Thymus (tissue), 11 donors: ENCODE data around the gene STAC2. TPM values are rescaled to one million over a fixed set of nuclear protein-coding genes. Genes with fewer than 3 reads are reported as not detected.
A peak's percentile ranks its signal among the peaks of the same experiment; 100 is the strongest.

Experiments
- DNase-seq, 9 donors: peaks; one replicate each; pipeline ENCODE4 v3.0.0-alpha.2; 2013; ENCODE audit warnings: low spot score in 9 of 9, low read depth in 6 of 9, missing footprints in 1 of 9
- H3K27ac ChIP-seq, 2 donors: one replicate each; pipeline ENCODE4 v1.5.1; 2013; ENCODE audit warnings: control low read depth in 1 of 2, low read depth in 1 of 2, low read length in 1 of 2, mild to moderate bottlenecking in 1 of 2, moderate library complexity in 1 of 2
- H3K27me3 ChIP-seq, 2 donors: one replicate each; pipeline ENCODE4 v1.5.1; 2013; ENCODE audit warnings: low read length in 1 of 2; ENCODE audit not compliant: control insufficient read depth in 2 of 2, insufficient read depth in 1 of 2
- H3K36me3 ChIP-seq, 2 donors: one replicate each; pipeline ENCODE4 v1.5.1; 2013; ENCODE audit warnings: low read length in 1 of 2, mild to moderate bottlenecking in 1 of 2, moderate library complexity in 1 of 2; ENCODE audit not compliant: control insufficient read depth in 2 of 2, insufficient read depth in 2 of 2
- H3K4me1 ChIP-seq, 2 donors: one replicate each; pipeline ENCODE4 v1.5.1; 2013; ENCODE audit warnings: low read length in 2 of 2; ENCODE audit not compliant: control insufficient read depth in 2 of 2, insufficient read depth in 2 of 2
- H3K4me3 ChIP-seq, 2 donors: one replicate each; pipeline ENCODE4 v1.5.1; 2013; ENCODE audit warnings: low read length in 2 of 2, control low read depth in 1 of 2, mild to moderate bottlenecking in 1 of 2
- H3K9me3 ChIP-seq, 2 donors: one replicate each; pipeline ENCODE4 v1.5.1; 2013; ENCODE audit warnings: low read length in 1 of 2, mild to moderate bottlenecking in 1 of 2; ENCODE audit not compliant: control insufficient read depth in 2 of 2, insufficient read depth in 1 of 2
- WGBS: extraction: QIAGEN DNeasy Blood & Tissue Kit; methylation state at CpG from one replicate; pipeline ENCODE4 v1.1.7; 2013; 5-methylcytosine and 5-hydroxymethylcytosine counted together
- polyA plus RNA-seq: library from polyadenylated mRNA; stranded (reverse); fragments of 200-250 nt; gene quantifications from one replicate; pipeline ENCODE4 v1.2.3, GENCODE V29; 2013
- total RNA-seq: library from RNA; stranded (reverse); fragments of 120-200 nt; gene quantifications from one replicate; pipeline ENCODE4 v1.2.4, GENCODE V29; 2013
- donor health status: healthy.

The STAC2 gene
- total and polyA plus RNA-seq, 2 donors, result under 0.01 to 1.6 TPM

DNA sequence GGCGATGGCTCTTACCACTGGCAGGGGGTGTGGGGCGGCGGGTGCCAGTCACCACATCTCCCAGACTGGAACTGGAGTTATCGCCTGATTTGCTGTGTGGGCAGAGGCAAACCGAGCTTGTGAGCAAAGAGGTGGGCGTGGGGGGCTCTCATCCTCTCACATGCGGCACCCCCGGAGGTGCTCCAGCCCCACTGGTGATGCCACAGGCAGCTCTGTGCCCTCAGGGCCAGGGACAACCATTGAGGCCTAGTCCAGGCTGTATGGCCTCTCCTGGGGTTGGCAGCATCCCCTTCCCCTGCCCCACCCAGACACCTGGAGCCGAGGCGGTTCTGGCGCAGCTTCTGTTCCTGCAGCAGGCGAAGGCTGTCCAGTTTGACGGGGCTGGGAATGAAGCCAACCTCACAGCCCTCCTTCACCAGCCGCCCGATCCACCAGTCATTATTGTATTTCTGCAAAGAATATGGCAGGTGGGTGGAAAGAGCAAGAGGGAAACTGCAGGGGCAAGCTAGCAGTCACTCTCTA is 39.2 kb downstream of the STAC2 start:
- 97% methylated on average over 15 of the region's 15 CpGs for WGBS
- H3K4me1 ChIP-seq, result no peaks in the 10 kb centered on the region
- no peaks in the 10 kb centered on the region for H3K27me3 ChIP-seq
- peaks cover 60 to 73% of the 10 kb centered on the region in 2 donors for H3K36me3 ChIP-seq
- no peak overlapping the region for H3K27ac ChIP-seq
- no peak overlapping the region for H3K4me3 ChIP-seq
- peaks cover under 1 to 2% of the 10 kb centered on the region in 2 donors for H3K9me3 ChIP-seq
- no peak for DNase-seq

- H3K27ac ChIP-seq, result no peak overlapping the region
- WGBS, result 97% methylated on average over 10 of the region's 10 CpGs
- peaks cover 2 to 4% of the 10 kb centered on the region in 2 donors for H3K9me3 ChIP-seq
- H3K27me3 ChIP-seq, result no peaks in the 10 kb centered on the region
- H3K36me3 ChIP-seq, result peaks cover 62 to 63% of the 10 kb centered on the region in 2 donors
- no peak for DNase-seq
- no peaks in the 10 kb centered on the region for H3K4me1 ChIP-seq
- no peak overlapping the region for H3K4me3 ChIP-seq
These were observed 42.0 kb downstream of the STAC2 start for GRCh38 chr17:39183720-39184119.

DNA sequence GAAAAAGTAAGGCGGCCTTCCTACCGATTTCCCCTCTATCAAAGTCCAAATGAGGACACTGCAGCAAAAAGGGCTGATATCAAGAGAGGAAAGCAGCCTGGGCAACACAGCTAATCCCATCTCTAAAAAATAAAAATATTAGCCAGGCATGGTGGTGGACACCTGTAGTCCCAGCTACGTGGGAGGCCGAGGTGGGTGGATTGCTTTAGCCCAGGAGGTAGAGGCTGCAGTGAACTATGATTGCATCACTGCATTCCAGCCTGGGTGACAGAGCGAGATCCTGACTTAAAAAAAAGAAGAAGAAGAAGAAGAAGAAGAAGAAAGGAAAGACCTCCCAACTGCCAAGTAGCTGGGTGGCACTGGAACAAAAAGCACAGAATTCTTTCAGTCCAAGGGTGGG is 42.7 kb downstream of the STAC2 start:
- no peak for DNase-seq
- whole genome bisulfite sequencing, result 98% methylated on average over 5 of the region's 5 CpGs
- Histone ChIP-seq H3K27ac (no peak overlapping the region), H3K4me3 (no peak overlapping the region), H3K27me3 (no peaks in the 10 kb centered on the region), H3K36me3 (peaks cover 59 to 65% of the 10 kb centered on the region in 2 donors), H3K9me3 (peaks cover 2 to 4% of the 10 kb centered on the region in 2 donors), H3K4me1 (no peaks in the 10 kb centered on the region)

DNA sequence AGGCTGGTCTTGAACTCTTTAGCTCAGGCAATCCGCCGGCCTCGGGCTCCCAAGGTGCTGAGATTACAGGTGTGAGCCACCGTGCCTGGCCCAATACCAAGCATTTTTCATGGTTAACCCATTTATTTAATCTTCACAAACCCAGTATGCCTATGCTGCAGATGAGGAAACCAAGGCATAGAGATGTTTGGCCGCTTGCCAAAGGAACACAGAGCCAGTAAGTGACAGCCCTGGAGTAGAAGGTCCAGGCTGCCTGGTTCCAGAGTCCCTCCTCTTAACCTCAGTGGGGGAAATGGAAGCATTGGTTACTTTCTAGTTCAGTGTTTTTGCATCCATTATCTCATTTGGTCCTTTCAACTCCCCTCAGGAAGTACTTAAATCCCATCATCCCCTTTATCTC is 44.4 kb downstream of the STAC2 start:
- no peaks in the 10 kb centered on the region for H3K4me1 ChIP-seq
- no peak overlapping the region for H3K4me3 ChIP-seq
- no peaks in the 10 kb centered on the region for H3K27me3 ChIP-seq
- H3K9me3 ChIP-seq, result peaks cover 3 to 4% of the 10 kb centered on the region in 2 donors
- DNase-seq, result no peak
- WGBS, result 97% methylated on average over 5 of the region's 5 CpGs
- peaks cover 64 to 68% of the 10 kb centered on the region in 2 donors for H3K36me3 ChIP-seq
- no peak overlapping the region for H3K27ac ChIP-seq

DNA sequence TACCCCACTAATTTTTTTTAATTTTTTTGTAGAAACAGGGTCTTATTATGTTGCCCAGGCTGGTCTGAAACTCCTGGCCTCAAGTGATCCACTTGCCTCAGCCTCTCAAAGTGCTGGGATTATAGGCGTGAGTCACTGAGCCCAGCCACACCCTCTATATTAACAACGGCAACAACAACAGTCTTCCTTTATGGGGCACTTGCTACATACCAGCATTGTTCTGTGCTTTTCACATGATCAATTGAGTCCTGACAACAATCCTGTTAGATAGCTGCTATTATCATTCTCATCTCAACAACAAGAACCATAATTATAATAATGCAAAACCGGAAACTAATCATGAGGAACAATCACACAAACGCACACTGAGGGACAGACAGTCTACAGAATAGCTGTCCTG is 47.2 kb downstream of the STAC2 start:
- peaks cover 49 to 52% of the 10 kb centered on the region in 2 donors for H3K36me3 ChIP-seq

DNA sequence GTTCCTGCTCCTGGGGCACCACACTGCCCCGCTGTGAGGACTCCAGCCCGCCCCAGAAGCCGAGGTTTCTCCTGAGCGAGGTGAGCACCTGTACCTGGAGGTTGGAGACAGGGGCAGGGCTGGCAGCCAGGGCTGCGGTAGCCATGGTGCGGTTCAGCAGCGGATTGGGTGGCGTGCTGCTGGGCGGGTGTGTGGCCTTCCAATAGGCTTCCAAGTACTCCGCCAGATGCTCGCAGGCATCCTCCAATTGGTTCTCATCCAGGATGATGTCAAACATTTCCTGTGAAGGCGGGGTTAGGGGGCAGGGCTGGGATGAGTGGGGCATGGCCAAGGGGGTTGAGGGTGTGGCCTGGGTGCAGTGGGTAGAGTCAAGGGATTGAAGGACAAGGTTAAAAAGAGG is 48.5 kb downstream of the STAC2 start:
- WGBS, result 97% methylated on average over 12 of the region's 12 CpGs
- Histone ChIP-seq H3K27me3 (no peaks in the 10 kb centered on the region), H3K4me3 (no peak overlapping the region), H3K36me3 (peaks cover 42 to 44% of the 10 kb centered on the region in 2 donors), H3K4me1 (peaks cover 20 to 32% of the 10 kb centered on the region in 2 donors), H3K27ac (no peak overlapping the region), H3K9me3 (peaks cover 1 to 7% of the 10 kb centered on the region in 2 donors)
- DNase-seq, result no peak

More for the DNA sequence above, 47.2 kb downstream of the STAC2 start:
- WGBS, result 95% methylated on average over 4 of the region's 4 CpGs
- no peaks in the 10 kb centered on the region for H3K27me3 ChIP-seq
- H3K4me1 ChIP-seq, result peaks cover 15 to 20% of the 10 kb centered on the region in 2 donors
- peaks cover 1 to 7% of the 10 kb centered on the region in 2 donors for H3K9me3 ChIP-seq
- H3K27ac ChIP-seq, result no peak overlapping the region
- no peak overlapping the region for H3K4me3 ChIP-seq
- DNase-seq, result no peak

GRCh38 chr17:39175695-39176093 is 50.1 kb downstream of the STAC2 start:
- H3K9me3 ChIP-seq, result peaks cover 1 to 3% of the 10 kb centered on the region in 2 donors
- H3K4me1 ChIP-seq, result peaks cover 26 to 48% of the 10 kb centered on the region in 2 donors
- no peak overlapping the region for H3K27ac ChIP-seq
- no peak overlapping the region for H3K4me3 ChIP-seq
- 93% methylated on average over 10 of the region's 10 CpGs for WGBS
- DNase-seq, result no peak
- peaks cover 36 to 38% of the 10 kb centered on the region in 2 donors for H3K36me3 ChIP-seq
- H3K27me3 ChIP-seq, result no peaks in the 10 kb centered on the region

- peak in 6 of 9 donors; percentile 82 to 96 (median 91) for DNase-seq
- Histone ChIP-seq H3K36me3 (peaks cover 34 to 38% of the 10 kb centered on the region in 2 donors), H3K4me3 (peak overlapping the region in 1 of 2 donors; percentile 18), H3K4me1 (peaks cover 29 to 54% of the 10 kb centered on the region in 2 donors), H3K9me3 (peaks cover 1 to 3% of the 10 kb centered on the region in 2 donors), H3K27ac (peak overlapping the region in 1 of 2 donors; percentile 97), H3K27me3 (no peaks in the 10 kb centered on the region)
- WGBS, result 63% methylated on average over 35 of the region's 35 CpGs
These were observed 50.6 kb downstream of the STAC2 start for GRCh38 chr17:39174920-39175694.

GRCh38 chr17:39173526-39174274 is 52.0 kb downstream of the STAC2 start:
- Histone ChIP-seq H3K4me3 (peak overlapping the region; percentile 16 to 52), H3K4me1 (peaks cover 29 to 67% of the 10 kb centered on the region in 2 donors), H3K27me3 (no peaks in the 10 kb centered on the region), H3K9me3 (peaks cover 1 to 6% of the 10 kb centered on the region in 2 donors), H3K27ac (peak overlapping the region; percentile 89 to 97), H3K36me3 (peaks cover 29 to 30% of the 10 kb centered on the region in 2 donors)
- peak in 4 of 9 donors; percentile 58 to 84 (median 64) for DNase-seq
- 36% methylated on average over 10 of the region's 10 CpGs for WGBS
